HFF-Myc (cell line): ENCODE results near the gene KPNA1.

Source experiments
- DNase-seq: peaks from one replicate; pipeline ENCODE4 v3.0.0-alpha.2; 2011; ENCODE audit warnings: low read depth; ENCODE audit errors: extremely low read depth
- H3K4me3 ChIP-seq: replicated peaks from 2 replicates; pipeline ENCODE4 v1.5.1; 2011; ENCODE audit warnings: low read depth, mild to moderate bottlenecking, control low read depth, low read length
- CTCF ChIP-seq: IDR thresholded peaks from 2 replicates; pipeline ENCODE4 v1.5.1; 2012; ENCODE audit warnings: mild to moderate bottlenecking, low read depth, low read length, control low read depth; ENCODE audit errors: missing control alignments

The KPNA1 gene

GRCh38 chr3:122558605-122559004, 43.9 kb upstream of the KPNA1 start:
- DNase-seq = no peak
- H3K4me3 ChIP-seq = no peak overlapping the region
- TF ChIP-seq CTCF = no peak

GRCh38 chr3:122557356-122557755, 42.6 kb upstream of the KPNA1 start:
- H3K4me3 ChIP-seq = no peak overlapping the region
- TF ChIP-seq CTCF = no peak
- no peak for DNase-seq

GRCh38 chr3:122555275-122556071, 40.7 kb upstream of the KPNA1 start:
- no peak for TF ChIP-seq CTCF
- DNase-seq = no peak

GRCh38 chr3:122553171-122553570, 38.4 kb upstream of the KPNA1 start:
- H3K4me3 ChIP-seq = no peak overlapping the region
- no peak for TF ChIP-seq CTCF

More at GRCh38 chr3:122555275-122556071, 40.7 kb upstream of the KPNA1 start:
- H3K4me3 ChIP-seq = no peak overlapping the region

GRCh38 chr3:122548619-122549018, 33.9 kb upstream of the KPNA1 start:
- no peak for TF ChIP-seq CTCF
- DNase-seq = no peak
- H3K4me3 ChIP-seq = no peak overlapping the region

More at GRCh38 chr3:122553171-122553570, 38.4 kb upstream of the KPNA1 start:
- DNase-seq = no peak

GRCh38 chr3:122548076-122548475, 33.3 kb upstream of the KPNA1 start:
- TF ChIP-seq CTCF = no peak

More at GRCh38 chr3:122548076-122548475, 33.3 kb upstream of the KPNA1 start:
- DNase-seq = no peak
- no peak overlapping the region for H3K4me3 ChIP-seq
